SK-N-SH (cell line): ENCODE results near the gene VIPR2. TPM values are rescaled to one million over a fixed set of nuclear protein-coding genes. Genes with fewer than 3 reads are reported as not detected.
"Not testable (repeated sequence)": the region's sequence is repeated elsewhere in the genome, so short reads cannot be mapped to it uniquely, and the experiment has no call there.

Source experiments
- CTCF ChIA-PET: fragments of 300-600, 350-600 bp; formaldehyde crosslinking; extraction: SDS; loops from one replicate; lab custom pipeline; 2021; lab: Yijun Ruan, JAX
- POLR2A ChIA-PET: fragments of 350-600 bp; sonication (Branson Sonifier 250); formaldehyde crosslinking; extraction: SDS; loops from one replicate; lab custom pipeline; 2020; ENCODE audit warnings: antibody characterized with exemption, inconsistent platforms; lab: Yijun Ruan, JAX
- DNase-seq: peaks from one replicate; pipeline ENCODE4 v3.0.0; 2012
- H2AFZ ChIP-seq: fragments of 200-600 bp; sonication (generic); 2 replicates; pipeline ENCODE4 v1.8.1; 2016; ENCODE audit warnings: antibody characterized with exemption, mild to moderate bottlenecking, low read depth
- H3F3A ChIP-seq: fragments of 200-600 bp; sonication (generic); replicated peaks from 2 replicates; pipeline ENCODE3; 2016; ENCODE audit warnings: antibody characterized with exemption, mild to moderate bottlenecking; ENCODE audit not compliant: insufficient read depth
- H3K27ac ChIP-seq, 2 experiments: fragments of 200-500 bp in 1 of 2; fragments of 200-600 bp in 1 of 2; sonication (Bioruptor generic) in 1 of 2; sonication (generic), shearing (Covaris generic) in 1 of 2; 2 replicates each; pipeline versions ENCODE4 v1.5.1 to v1.6.1; 2014 to 2016; ENCODE audit warnings: low read depth in 2 of 2, inconsistent platforms in 1 of 2, low read length in 1 of 2, mild to moderate bottlenecking in 1 of 2, mixed read lengths in 1 of 2
- H3K27me3 ChIP-seq: fragments of 200-600 bp; sonication (generic), shearing (Covaris generic); 2 replicates; pipeline ENCODE4 v1.6.1; 2016; ENCODE audit warnings: mixed run types; ENCODE audit not compliant: insufficient read depth
- H3K36me3 ChIP-seq, 2 experiments: fragments of 200-500 bp in 1 of 2; fragments of 200-600 bp in 1 of 2; sonication (Bioruptor generic) in 1 of 2; sonication (generic) in 1 of 2; replicated peaks in 1 of 2; 2 replicates each; pipeline versions ENCODE3 to v1.5.1; 2014 to 2016; ENCODE audit warnings: low read length in 1 of 2, mild to moderate bottlenecking in 1 of 2; ENCODE audit not compliant: insufficient read depth in 2 of 2, control insufficient read depth in 1 of 2
- H3K4me1 ChIP-seq, 2 experiments: fragments of 200-500 bp in 1 of 2; fragments of 200-600 bp in 1 of 2; sonication (Bioruptor generic) in 1 of 2; sonication (generic), shearing (Covaris generic) in 1 of 2; 2 replicates each; pipeline versions ENCODE4 v1.5.1 to v1.6.1; 2014 to 2016; ENCODE audit warnings: low read depth in 1 of 2, low read length in 1 of 2, mixed run types in 1 of 2; ENCODE audit not compliant: insufficient read depth in 2 of 2, control insufficient read depth in 1 of 2
- H3K4me2 ChIP-seq: fragments of 200-600 bp; sonication (generic), shearing (Covaris generic); 2 replicates; pipeline ENCODE4 v1.6.1; 2017; ENCODE audit warnings: mixed run types
- H3K4me3 ChIP-seq, 2 experiments: fragments of 200-500 bp in 1 of 2; fragments of 200-600 bp in 1 of 2; sonication (Bioruptor generic) in 1 of 2; sonication (generic), shearing (Covaris generic) in 1 of 2; 2 replicates each; pipeline versions ENCODE4 v1.5.1 to v1.8.1; 2014 to 2016; ENCODE audit warnings: low read depth in 2 of 2, inconsistent platforms in 1 of 2, low read length in 1 of 2, mild to moderate bottlenecking in 1 of 2, mixed read lengths in 1 of 2, moderate library complexity in 1 of 2
- H3K79me2 ChIP-seq: fragments of 200-600 bp; sonication (generic); 2 replicates; pipeline ENCODE4 v1.8.1; 2017; ENCODE audit warnings: mild to moderate bottlenecking; ENCODE audit not compliant: insufficient read depth
- H3K9ac ChIP-seq: fragments of 200-600 bp; sonication (generic); 2 replicates; pipeline ENCODE4 v1.6.1; 2017; ENCODE audit warnings: mixed run types
- H3K9me2 ChIP-seq: fragments of 200-600 bp; sonication (generic); 2 replicates; pipeline ENCODE4 v1.6.1; 2017; ENCODE audit warnings: mixed run types
- H3K9me3 ChIP-seq: fragments of 200-600 bp; sonication (generic); 2 replicates; pipeline ENCODE4 v1.6.1; 2017; ENCODE audit warnings: mixed run types, mild to moderate bottlenecking, moderate library complexity
- H4K20me1 ChIP-seq: fragments of 200-600 bp; sonication (generic); 2 replicates; pipeline ENCODE4 v1.6.1; 2017; ENCODE audit warnings: mild to moderate bottlenecking, mixed run types; ENCODE audit not compliant: insufficient read depth
- ELF1 ChIP-seq: IDR thresholded peaks from 2 replicates; pipeline ENCODE4 v1.4.0; 2012
- FOSL2 ChIP-seq: IDR thresholded peaks from 2 replicates; pipeline ENCODE4 v1.4.0; 2012; ENCODE audit warnings: low read depth, mild to moderate bottlenecking, moderate library complexity, borderline replicate concordance
- FOXJ3 ChIP-seq: sonication (generic); formaldehyde crosslinking; IDR thresholded peaks from 2 replicates; pipeline ENCODE4 v1.5.1; 2020; ENCODE audit warnings: mild to moderate bottlenecking, missing genetic modification reagents
- FOXM1 ChIP-seq: IDR thresholded peaks from 2 replicates; pipeline ENCODE4 v1.4.0; 2012; ENCODE audit warnings: low read depth, mild to moderate bottlenecking
- GATA2 ChIP-seq: sonication (generic); formaldehyde crosslinking; IDR thresholded peaks from 2 replicates; pipeline ENCODE4 v1.5.0; 2020; ENCODE audit warnings: mild to moderate bottlenecking, missing genetic modification reagents
- JUND ChIP-seq: IDR thresholded peaks from 2 replicates; pipeline ENCODE4 v1.4.0; 2012
- MAX ChIP-seq: IDR thresholded peaks from 2 replicates; pipeline ENCODE4 v1.4.0; 2012; ENCODE audit warnings: low read depth
- MXI1 ChIP-seq: IDR thresholded peaks from 2 replicates; pipeline ENCODE4 v1.6.1; 2012; ENCODE audit warnings: mild to moderate bottlenecking, low read depth, low read length, improper control_type of control experiment
- NFIC ChIP-seq: IDR thresholded peaks from 2 replicates; pipeline ENCODE4 v1.4.0; 2012; ENCODE audit warnings: borderline replicate concordance
- NRF1 ChIP-seq: IDR thresholded peaks from 2 replicates; pipeline ENCODE4 v1.6.1; 2012; ENCODE audit warnings: low read depth, mild to moderate bottlenecking, low read length
- REST ChIP-seq: IDR thresholded peaks from 2 replicates; pipeline ENCODE4 v1.6.1; 2012; ENCODE audit warnings: mild to moderate bottlenecking, low read depth, low read length, moderate library complexity
- RFX5 ChIP-seq: IDR thresholded peaks from 2 replicates; pipeline ENCODE4 v1.6.1; 2012; ENCODE audit warnings: mild to moderate bottlenecking, improper control_type of control experiment, low read length
- RXRA ChIP-seq: IDR thresholded peaks from 2 replicates; pipeline ENCODE4 v1.4.0; 2012; ENCODE audit warnings: low read depth, mild to moderate bottlenecking, borderline replicate concordance
- TAF1 ChIP-seq: IDR thresholded peaks from 2 replicates; pipeline ENCODE4 v1.6.1; 2012; ENCODE audit warnings: low read depth, mild to moderate bottlenecking, low read length, moderate library complexity, borderline replicate concordance
- USF1 ChIP-seq: IDR thresholded peaks from 2 replicates; pipeline ENCODE4 v1.4.0; 2012; ENCODE audit warnings: low read depth, borderline replicate concordance
- WGBS: methylation state at CpG from one replicate; pipeline ENCODE4 v1.1.6; 2017; ENCODE audit warnings: low lambda C conversion rate; 5-methylcytosine and 5-hydroxymethylcytosine counted together
- polyA plus RNA-seq, 3 experiments: library from polyadenylated mRNA; depleted of rRNA; stranded (reverse); fragments of >200 nt; gene quantifications; 2 replicates each; pipeline ENCODE4 v1.2.3, GENCODE V29; 2012

The VIPR2 gene
- polyA plus RNA-seq, 1 of the 3 experiments (the other 2 are of a cell fraction), result not detected

- peak; percentile 1 for DNase-seq
- no peak overlapping the region for H3K4me3 ChIP-seq
- TF ChIP-seq FOXM1, result no peak
- TF ChIP-seq FOSL2, result no peak
- TF ChIP-seq, all 33 proteins: peak for 0
- CTCF ChIA-PET, result interaction anchor here (1.1 to 1.7 kb wide), 3 partner anchors 10 to 35 kb away, joined by 3 to 5 read pairs (median 3); no protein-coding TSS in a partner anchor
- Histone ChIP-seq H4K20me1 (no peaks in the 10 kb centered on the region), H3K79me2 (no peaks in the 10 kb centered on the region), H3K4me1 (no peaks in the 10 kb centered on the region), H3F3A (no peaks in the 10 kb centered on the region), H3K4me2 (no peak overlapping the region), H3K36me3 (no peaks in the 10 kb centered on the region), H3K9me3 (peaks cover 7% of the 10 kb centered on the region; the same call in 1 of the 2 replicates), H3K9ac (no peak overlapping the region), H3K27ac (no peak overlapping the region), H3K27me3 (no peaks in the 10 kb centered on the region), H3K9me2 (no peaks in the 10 kb centered on the region), H2AFZ (no peak overlapping the region)
- POLR2A ChIA-PET, result no interaction called here
- WGBS, result 17% methylated on average over 3 of the region's 3 CpGs
These were observed 32.8 kb upstream of the VIPR2 start for GRCh38 chr7:159177284-159177953.

- no peaks in the 10 kb centered on the region for H3F3A ChIP-seq
- H4K20me1 ChIP-seq, result no peaks in the 10 kb centered on the region
- no peak overlapping the region for H3K4me3 ChIP-seq
- no peak overlapping the region for H3K4me2 ChIP-seq
- H3K79me2 ChIP-seq, result no peaks in the 10 kb centered on the region
- no peaks in the 10 kb centered on the region for H3K27me3 ChIP-seq
- no peaks in the 10 kb centered on the region for H3K36me3 ChIP-seq
- H3K9me2 ChIP-seq, result no peaks in the 10 kb centered on the region
- H3K9ac ChIP-seq, result no peak overlapping the region
- H3K4me1 ChIP-seq, result no peaks in the 10 kb centered on the region
- DNase-seq, result no peak
- TF ChIP-seq NRF1 (no peak), MAX (no peak), ELF1 (no peak), RXRA (no peak), TAF1 (no peak), JUND (no peak), GATA2 (CRISPR knock-in tag) (no peak), RFX5 (no peak), FOSL2 (no peak), FOXJ3 (CRISPR knock-in tag) (no peak), USF1 (no peak), MXI1 (no peak), NFIC (no peak), REST (no peak), FOXM1 (no peak)
- CTCF ChIA-PET, result no interaction called here
- 18% methylated on average over 8 of the region's 8 CpGs for WGBS
- no peak overlapping the region for H3K27ac ChIP-seq
- H2AFZ ChIP-seq, result no peak overlapping the region
- POLR2A ChIA-PET, result no interaction called here
- no peaks in the 10 kb centered on the region; the same call in 1 of the 2 replicates for H3K9me3 ChIP-seq
These were observed 31.1 kb upstream of the VIPR2 start for GRCh38 chr7:159175792-159176191.

GRCh38 chr7:159175100-159175499, 30.4 kb upstream of the VIPR2 start:
- H3K4me1 ChIP-seq, POLR2A ChIA-PET, H3K79me2 ChIP-seq, CTCF ChIA-PET, H3K36me3 ChIP-seq, H3K9me3 ChIP-seq, H3K4me3 ChIP-seq, H3K27ac ChIP-seq, H2AFZ ChIP-seq, H3K27me3 ChIP-seq, H3F3A ChIP-seq, DNase-seq, H3K4me2 ChIP-seq, H3K9me2 ChIP-seq, H4K20me1 ChIP-seq, H3K9ac ChIP-seq: not testable (repeated sequence)
- 11% methylated on average over 6 of the region's 6 CpGs for WGBS
